Mesendoderm (in vitro differentiated cells): ENCODE measurements around the gene MIX23.

Experiments
- DNase-seq: peaks from one replicate; pipeline ENCODE4 v3.0.0; 2013
- H2AK5ac ChIP-seq: 2 replicates; pipeline ENCODE4 v1.6.1; 2013; ENCODE audit warnings: low read length, inconsistent platforms
- H2BK120ac ChIP-seq: 2 replicates; pipeline ENCODE4 v1.6.1; 2013; ENCODE audit warnings: low read depth, mild to moderate bottlenecking, low read length, moderate library complexity, mixed read lengths
- H2BK15ac ChIP-seq: replicated peaks from 2 replicates; pipeline ENCODE4 v1.6.1; 2013; ENCODE audit warnings: low read depth, mild to moderate bottlenecking, moderate library complexity
- H2BK5ac ChIP-seq: 2 replicates; pipeline ENCODE4 v1.6.1; 2013; ENCODE audit warnings: low read length, inconsistent platforms
- H3K18ac ChIP-seq: 2 replicates; pipeline ENCODE4 v1.6.1; 2013; ENCODE audit warnings: mild to moderate bottlenecking, low read length, mixed read lengths
- H3K23ac ChIP-seq: one replicate; pipeline ENCODE4 v1.6.1; 2013; ENCODE audit warnings: low read length
- H3K27ac ChIP-seq: 2 replicates; pipeline ENCODE4 v1.5.1; 2013; ENCODE audit warnings: low read depth, mild to moderate bottlenecking, inconsistent platforms, low read length, moderate library complexity
- H3K27me3 ChIP-seq: 2 replicates; pipeline ENCODE4 v1.6.1; 2013; ENCODE audit warnings: low read length, control low read depth, mild to moderate bottlenecking, inconsistent platforms; ENCODE audit not compliant: insufficient read depth, poor library complexity
- H3K36me3 ChIP-seq: 2 replicates; pipeline ENCODE4 v1.6.1; 2013; ENCODE audit warnings: low read length, inconsistent platforms; ENCODE audit not compliant: control insufficient read depth, insufficient read depth
- H3K4ac ChIP-seq: one replicate; pipeline ENCODE4 v1.6.1; 2013; ENCODE audit warnings: low read depth, mild to moderate bottlenecking, low read length, moderate library complexity
- H3K4me1 ChIP-seq: 2 replicates; pipeline ENCODE4 v1.6.1; 2013; ENCODE audit warnings: low read depth, low read length, inconsistent platforms; ENCODE audit not compliant: control insufficient read depth
- H3K4me2 ChIP-seq: 2 replicates; pipeline ENCODE4 v1.6.1; 2013; ENCODE audit warnings: low read length
- H3K4me3 ChIP-seq: 2 replicates; pipeline ENCODE4 v1.5.1; 2013; ENCODE audit warnings: mild to moderate bottlenecking, low read length
- H3K56ac ChIP-seq: one replicate; pipeline ENCODE4 v1.6.1; 2013; ENCODE audit warnings: low read length
- H3K79me1 ChIP-seq: 2 replicates; pipeline ENCODE4 v1.6.1; 2013; ENCODE audit warnings: low read length, inconsistent platforms
- H3K79me2 ChIP-seq: 2 replicates; pipeline ENCODE4 v1.6.1; 2013; ENCODE audit warnings: mild to moderate bottlenecking, low read length; ENCODE audit not compliant: control insufficient read depth, insufficient read depth
- H3K9ac ChIP-seq: 2 replicates; pipeline ENCODE4 v1.6.1; 2013; ENCODE audit warnings: low read length, inconsistent platforms
- H4K5ac ChIP-seq: one replicate; pipeline ENCODE4 v1.6.1; 2013; ENCODE audit warnings: low read length
- H4K8ac ChIP-seq: one replicate; pipeline ENCODE4 v1.6.1; 2013; ENCODE audit warnings: low read depth, mild to moderate bottlenecking, control low read depth, low read length, moderate library complexity
- WGBS: extraction: QIAGEN DNeasy Blood & Tissue Kit; methylation state at CpG from one replicate; pipeline ENCODE4 v1.1.7; 2013; ENCODE audit warnings: low lambda C conversion rate, missing lambda C conversion rate; ENCODE audit not compliant: insufficient coverage; ENCODE audit errors: extremely low coverage; 5-methylcytosine and 5-hydroxymethylcytosine counted together

MIX23 gene

GRCh38 chr3:122416966-122417365 is 33.9 kb upstream of the MIX23 start:
- H4K5ac ChIP-seq = no peak overlapping the region
- H3K27ac ChIP-seq = no peak overlapping the region
- no peaks in the 10 kb centered on the region for H3K4me1 ChIP-seq
- H2BK15ac ChIP-seq = no peak overlapping the region
- H3K23ac ChIP-seq = no peak overlapping the region
- no peak overlapping the region for H3K56ac ChIP-seq
- H2BK5ac ChIP-seq = no peak overlapping the region
- peaks cover 5% of the 10 kb centered on the region for H3K79me2 ChIP-seq
- WGBS = no CpG with 5 or more reads among the region's 14 CpGs
- H2BK120ac ChIP-seq = no peak overlapping the region
- no peak overlapping the region for H3K4ac ChIP-seq
- H3K27me3 ChIP-seq = no peaks in the 10 kb centered on the region
- peak; percentile 29 for DNase-seq
- peak overlapping the region; percentile 91 for H3K9ac ChIP-seq
- H3K18ac ChIP-seq = no peak overlapping the region
- no peak overlapping the region for H2AK5ac ChIP-seq
- peak overlapping the region; percentile 13 for H4K8ac ChIP-seq
- H3K79me1 ChIP-seq = peaks cover 4% of the 10 kb centered on the region
- no peak overlapping the region for H3K4me3 ChIP-seq
- H3K4me2 ChIP-seq = no peak overlapping the region
- no peaks in the 10 kb centered on the region for H3K36me3 ChIP-seq

GRCh38 chr3:122415762-122416654 is 33.0 kb upstream of the MIX23 start, which contains the start of gene WDR5B:
WDR5B (minus strand) TSS chr3:122416062; CDS start chr3:122415528, 534 bp downstream.
- Histone ChIP-seq H3K27ac (peak within 1 kb of the TSS; percentile 34), H3K18ac (peak within 1 kb of the TSS; percentile 19), H3K56ac (peak within 1 kb of the TSS; percentile 94), H3K23ac (no peak within 1 kb of the TSS), H3K79me1 (peaks cover 4% of the 10 kb centered on the region), H3K79me2 (peaks cover 5% of the 10 kb centered on the region), H3K4me3 (peak within 1 kb of the TSS; percentile 92), H4K5ac (peak within 1 kb of the TSS; percentile 10), H3K4me1 (no peaks in the 10 kb centered on the region), H2BK120ac (no peak within 1 kb of the TSS), H4K8ac (peak within 1 kb of the TSS; percentile 78), H2BK5ac (peak within 1 kb of the TSS; percentile 53), H2AK5ac (no peak within 1 kb of the TSS), H3K9ac (peak within 1 kb of the TSS; percentile 91), H3K36me3 (no peaks in the 10 kb centered on the region), H3K27me3 (no peaks in the 10 kb centered on the region), H3K4me2 (peak within 1 kb of the TSS; percentile 89), H3K4ac (no peak within 1 kb of the TSS), H2BK15ac (no peak within 1 kb of the TSS)
- peak; percentile 99 for DNase-seq
- no CpG with 5 or more reads among the region's 48 CpGs for WGBS

GRCh38 chr3:122415104-122415744 is 32.2 kb upstream of the MIX23 start:
- peak overlapping the region; percentile 78 for H3K4me3 ChIP-seq
- no CpG with 5 or more reads among the region's 10 CpGs for WGBS
- H2BK5ac ChIP-seq = no peak overlapping the region
- no peak overlapping the region for H2AK5ac ChIP-seq
- H3K56ac ChIP-seq = peak overlapping the region; percentile 86
- H3K4me2 ChIP-seq = peak overlapping the region; percentile 89
- H3K4me1 ChIP-seq = no peaks in the 10 kb centered on the region
- H4K5ac ChIP-seq = no peak overlapping the region
- no peaks in the 10 kb centered on the region for H3K36me3 ChIP-seq
- H3K4ac ChIP-seq = no peak overlapping the region
- H3K23ac ChIP-seq = no peak overlapping the region
- H2BK120ac ChIP-seq = no peak overlapping the region
- H3K79me2 ChIP-seq = peaks cover 5% of the 10 kb centered on the region
- DNase-seq = peak; percentile 70
- H3K9ac ChIP-seq = peak overlapping the region; percentile 74
- H4K8ac ChIP-seq = no peak overlapping the region
- H3K18ac ChIP-seq = no peak overlapping the region
- no peaks in the 10 kb centered on the region for H3K27me3 ChIP-seq
- no peak overlapping the region for H3K27ac ChIP-seq
- no peak overlapping the region for H2BK15ac ChIP-seq
- peaks cover 4% of the 10 kb centered on the region for H3K79me1 ChIP-seq

- H3K4me2 ChIP-seq = no peak overlapping the region
- H3K9ac ChIP-seq = no peak overlapping the region
- no peak overlapping the region for H4K8ac ChIP-seq
- no peak overlapping the region for H3K27ac ChIP-seq
- H3K4me1 ChIP-seq = no peaks in the 10 kb centered on the region
- peaks cover 5% of the 10 kb centered on the region for H3K79me2 ChIP-seq
- H3K4ac ChIP-seq = no peak overlapping the region
- no peak overlapping the region for H2BK5ac ChIP-seq
- no CpG with 5 or more reads among the region's 3 CpGs for WGBS
- no peaks in the 10 kb centered on the region for H3K36me3 ChIP-seq
- no peaks in the 10 kb centered on the region for H3K27me3 ChIP-seq
- no peak overlapping the region for H2BK120ac ChIP-seq
- H4K5ac ChIP-seq = no peak overlapping the region
- H3K4me3 ChIP-seq = no peak overlapping the region
- H3K79me1 ChIP-seq = peaks cover 4% of the 10 kb centered on the region
- no peak for DNase-seq
- H3K23ac ChIP-seq = no peak overlapping the region
- no peak overlapping the region for H2BK15ac ChIP-seq
- H3K56ac ChIP-seq = no peak overlapping the region
- no peak overlapping the region for H3K18ac ChIP-seq
- no peak overlapping the region for H2AK5ac ChIP-seq
Measured at GRCh38 chr3:122414391-122414790, 31.4 kb upstream of the MIX23 start.

- Histone ChIP-seq H3K36me3 (no peaks in the 10 kb centered on the region), H3K27me3 (no peaks in the 10 kb centered on the region), H3K79me2 (peaks cover 5% of the 10 kb centered on the region), H4K8ac (no peak overlapping the region), H2BK15ac (no peak overlapping the region), H3K56ac (no peak overlapping the region), H3K4me1 (no peaks in the 10 kb centered on the region), H2BK120ac (no peak overlapping the region), H4K5ac (no peak overlapping the region), H3K4me2 (no peak overlapping the region), H3K9ac (no peak overlapping the region), H3K4ac (no peak overlapping the region), H2AK5ac (no peak overlapping the region), H3K23ac (no peak overlapping the region), H3K4me3 (no peak overlapping the region), H3K79me1 (peaks cover 4% of the 10 kb centered on the region), H3K18ac (no peak overlapping the region), H3K27ac (no peak overlapping the region), H2BK5ac (no peak overlapping the region)
- no CpG with 5 or more reads among the region's 6 CpGs for WGBS
- DNase-seq = peak; percentile 63
Measured at GRCh38 chr3:122410639-122411038, 27.6 kb upstream of the MIX23 start.
